Stimulated activated CD8-positive, alpha-beta memory T cell treated with anti-CD3 and anti-CD28 coated beads, Interleukin-2, amount 100 ng/mL, for 1 hour (primary cell): ENCODE results near the gene PRDM9.
"Not testable (repeated sequence)": the region's sequence is repeated elsewhere in the genome, so short reads cannot be mapped to it uniquely, and the experiment has no call there.

ENCODE experiments used
- DNase-seq, 2 donors: peaks; one replicate each; pipeline ENCODE4 v3.0.0-alpha.2; 2020; ENCODE audit warnings: low read depth in 2 of 2

PRDM9 gene

DNA sequence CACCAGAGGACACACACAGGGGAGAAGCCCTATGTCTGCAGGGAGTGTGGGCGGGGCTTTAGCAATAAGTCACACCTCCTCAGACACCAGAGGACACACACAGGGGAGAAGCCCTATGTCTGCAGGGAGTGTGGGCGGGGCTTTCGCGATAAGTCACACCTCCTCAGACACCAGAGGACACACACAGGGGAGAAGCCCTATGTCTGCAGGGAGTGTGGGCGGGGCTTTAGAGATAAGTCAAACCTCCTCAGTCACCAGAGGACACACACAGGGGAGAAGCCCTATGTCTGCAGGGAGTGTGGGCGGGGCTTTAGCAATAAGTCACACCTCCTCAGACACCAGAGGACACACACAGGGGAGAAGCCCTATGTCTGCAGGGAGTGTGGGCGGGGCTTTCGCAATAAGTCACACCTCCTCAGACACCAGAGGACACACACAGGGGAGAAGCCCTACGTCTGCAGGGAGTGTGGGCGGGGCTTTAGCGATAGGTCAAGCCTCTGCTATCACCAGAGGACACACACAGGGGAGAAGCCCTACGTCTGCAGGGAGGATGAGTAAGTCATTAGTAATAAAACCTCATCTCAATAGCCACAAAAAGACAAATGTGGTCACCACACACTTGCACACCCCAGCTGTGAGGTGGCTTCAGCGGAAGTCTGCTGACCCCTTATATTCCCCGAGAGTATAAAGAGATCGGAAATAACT, 20.0 kb downstream of the PRDM9 start:
- not testable (repeated sequence) for DNase-seq

DNA sequence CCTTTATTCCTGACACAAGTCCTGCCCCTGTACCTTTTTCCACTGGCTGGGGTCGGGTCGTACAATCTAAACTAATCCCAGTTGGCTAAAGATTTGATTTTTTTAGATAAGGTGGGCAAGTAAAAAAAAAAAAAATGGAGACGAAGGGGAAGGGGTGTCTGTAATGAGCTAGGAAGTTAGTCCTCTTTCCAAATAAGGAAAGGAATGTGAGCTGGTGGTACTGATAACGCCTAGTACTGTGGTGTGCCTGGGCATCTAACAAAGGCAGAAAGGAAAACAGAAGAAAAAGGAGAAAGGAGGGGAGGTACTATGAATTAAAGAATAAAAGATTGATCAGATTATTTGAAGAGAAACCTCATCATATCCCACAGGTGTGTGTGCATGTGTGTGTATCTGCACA, 21.3 kb downstream of the PRDM9 start:
- DNase-seq = no peak

- no peak for DNase-seq
Observed at GRCh38 chr5:23530571-23530970, 23.2 kb downstream of the PRDM9 start.

DNA sequence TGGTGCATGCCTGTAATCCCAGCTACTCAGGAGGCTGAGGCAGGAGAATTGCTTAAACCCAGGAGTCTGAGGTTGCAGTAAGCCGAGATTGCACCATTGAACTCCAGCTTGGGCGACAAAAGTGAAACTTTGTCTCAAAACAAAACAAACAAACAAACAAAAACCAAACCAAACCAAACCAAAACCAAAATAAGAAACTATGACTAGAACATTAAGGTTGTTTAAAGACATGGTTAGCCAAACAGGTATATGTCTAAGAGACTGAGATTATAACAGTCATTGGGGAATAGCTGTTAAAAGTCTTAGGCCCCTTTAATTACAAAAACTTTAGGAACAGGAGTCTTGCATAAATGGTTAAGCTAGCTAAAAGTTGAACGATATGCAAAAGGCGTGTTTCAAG, 63.6 kb downstream of the PRDM9 start:
- DNase-seq = no peak
